Upper lobe of left lung (tissue), 6 donors: ENCODE results near the gene GAL. TPM values are rescaled to one million over a fixed set of nuclear protein-coding genes. Genes with fewer than 3 reads are reported as not detected.

Source experiments
- ATAC-seq, 2 donors: fragments of 200-7000 bp; cut with Tn5 transposase; one replicate each; pipeline ENCODE4 v1.9.1; 2022; ENCODE audit warnings: mild to moderate bottlenecking in 2 of 2, moderate library complexity in 2 of 2; ENCODE audit not compliant: low FRiP score in 2 of 2
- DNase-seq, 2 donors: peaks; one replicate each; pipeline ENCODE4 v3.0.0-alpha.2; 2019 to 2020
- H3K27ac ChIP-seq, 4 donors: fragments of 200-600 bp; sonication (generic); one replicate each; pipeline ENCODE4 v1.5.1; 2016 to 2019
- H3K27me3 ChIP-seq, 4 donors: fragments of 200-600 bp; sonication (generic); one replicate each; pipeline ENCODE4 v1.5.1; 2017 to 2019
- H3K36me3 ChIP-seq, 4 donors: fragments of 200-600 bp; sonication (generic); one replicate each; pipeline ENCODE4 v1.5.1; 2016 to 2019
- H3K4me1 ChIP-seq, 4 donors: fragments of 200-600 bp; sonication (generic); one replicate each; pipeline ENCODE4 v1.5.1; 2018 to 2019
- H3K4me3 ChIP-seq, 4 donors: fragments of 200-600 bp; sonication (generic); one replicate each; pipeline ENCODE4 v1.5.1; 2017 to 2019; ENCODE audit warnings: mild to moderate bottlenecking in 2 of 4, moderate library complexity in 1 of 4
- H3K9me3 ChIP-seq, 4 donors: fragments of 200-600 bp; sonication (generic); one replicate each; pipeline ENCODE4 v1.5.1; 2018 to 2019
- CTCF ChIP-seq, 6 experiments: fragments of 450-650 bp in 4 of 6; fragments of 200-600 bp in 2 of 6; sonication (generic) in 2 of 6; IDR thresholded peaks; one replicate each; pipeline ENCODE4 v1.5.1; 2016 to 2019; ENCODE audit warnings: antibody characterized with exemption in 6 of 6
- EP300 ChIP-seq, 4 donors: sonication (generic); formaldehyde crosslinking; IDR thresholded peaks; one replicate each; pipeline ENCODE4 v1.5.1; 2017; ENCODE audit warnings: antibody characterized with exemption in 4 of 4, control low read depth in 2 of 4
- POLR2A ChIP-seq, 4 donors: fragments of 450-650 bp; IDR thresholded peaks; one replicate each; pipeline ENCODE4 v1.5.1; 2016 to 2017; ENCODE audit warnings: antibody characterized with exemption in 4 of 4, mild to moderate bottlenecking in 2 of 4
- POLR2AphosphoS5 ChIP-seq, 2 donors: sonication (generic); formaldehyde crosslinking; IDR thresholded peaks; one replicate each; pipeline ENCODE4 v1.5.1; 2017; ENCODE audit warnings: antibody characterized with exemption in 2 of 2
- WGBS, 2 donors: methylation state at CpG; one replicate each; pipeline ENCODE4 v1.1.5; 2017 to 2018; 5-methylcytosine and 5-hydroxymethylcytosine counted together
- total RNA-seq, 6 donors: library from RNA; depleted of rRNA in 4 of 6; stranded (reverse); fragments of >200 nt in 4 of 6; gene quantifications; one replicate each; pipeline versions ENCODE4 v1.1.0 to v1.2.1, GENCODE V29; 2016 to 2021
- donor health status: DM: no; HTN: no; CAD: no; lungs with moderate emphysema.
- donor health status: DM: no; HTN: yes; CAD: no; lungs with severe emphysema.

Gene GAL
- total RNA-seq, 6 donors from 2014 or later = 0.54 TPM; not detected in 4

GRCh38 chr11:68663482-68664010 lies 20.8 kb upstream of the GAL start:
- Histone ChIP-seq H3K9me3 (no peaks in the 10 kb centered on the region), H3K27ac (no peak overlapping the region), H3K4me1 (peaks cover 0 to 4% (median 2%) of the 10 kb centered on the region in 4 donors), H3K4me3 (no peak overlapping the region), H3K36me3 (no peaks in the 10 kb centered on the region), H3K27me3 (no peaks in the 10 kb centered on the region)
- DNase-seq = no peak
- no peak for ATAC-seq
- 91 to 92% methylated on average over 18 of the region's 18 CpGs for WGBS, 2 donors
- no peak for TF ChIP-seq POLR2A (IDR thresholded peaks at IDR 0.05)

- Histone ChIP-seq H3K36me3 (no peaks in the 10 kb centered on the region), H3K4me1 (peaks cover 0 to 4% (median 1%) of the 10 kb centered on the region in 4 donors), H3K9me3 (no peaks in the 10 kb centered on the region), H3K4me3 (no peak overlapping the region), H3K27me3 (no peaks in the 10 kb centered on the region), H3K27ac (no peak overlapping the region)
- no peak for TF ChIP-seq POLR2AphosphoS5 (IDR thresholded peaks at IDR 0.05)
- TF ChIP-seq POLR2A (IDR thresholded peaks at IDR 0.05) = no peak
- TF ChIP-seq CTCF (IDR thresholded peaks at IDR 0.05) = no peak
- no peak for TF ChIP-seq EP300 (IDR thresholded peaks at IDR 0.05)
- 77 to 88% methylated on average over 9 of the region's 9 CpGs for WGBS, 2 donors
- DNase-seq (no peak), ATAC-seq (no peak)
Observed at GRCh38 chr11:68664141-68664540, 20.2 kb upstream of the GAL start.

GRCh38 chr11:68664906-68665305 lies 19.4 kb upstream of the GAL start:
- no peak for DNase-seq
- 94 to 96% methylated on average over 7 of the region's 7 CpGs for WGBS, 2 donors
- no peak for TF ChIP-seq POLR2A (IDR thresholded peaks at IDR 0.05)
- TF ChIP-seq POLR2AphosphoS5 (IDR thresholded peaks at IDR 0.05) = no peak
- no peak for TF ChIP-seq EP300 (IDR thresholded peaks at IDR 0.05)
- TF ChIP-seq CTCF (IDR thresholded peaks at IDR 0.05) = no peak

GRCh38 chr11:68665436-68665835 lies 18.9 kb upstream of the GAL start:
- TF ChIP-seq POLR2A (IDR thresholded peaks at IDR 0.05) (no peak), CTCF (IDR thresholded peaks at IDR 0.05) (no peak), POLR2AphosphoS5 (IDR thresholded peaks at IDR 0.05) (no peak), EP300 (IDR thresholded peaks at IDR 0.05) (no peak)
- Histone ChIP-seq H3K36me3 (no peaks in the 10 kb centered on the region), H3K4me1 (no peaks in the 10 kb centered on the region), H3K4me3 (no peak overlapping the region), H3K27ac (no peak overlapping the region), H3K9me3 (no peaks in the 10 kb centered on the region), H3K27me3 (no peaks in the 10 kb centered on the region)
- WGBS, 2 donors = 86 to 91% methylated on average over 16 of the region's 16 CpGs
- DNase-seq (no peak), ATAC-seq (no peak)

More at GRCh38 chr11:68664906-68665305, 19.4 kb upstream of the GAL start:
- H3K27ac ChIP-seq = no peak overlapping the region
- no peaks in the 10 kb centered on the region for H3K27me3 ChIP-seq
- H3K9me3 ChIP-seq = no peaks in the 10 kb centered on the region
- no peaks in the 10 kb centered on the region for H3K4me1 ChIP-seq
- no peak for ATAC-seq
- no peak overlapping the region for H3K4me3 ChIP-seq
- H3K36me3 ChIP-seq = no peaks in the 10 kb centered on the region

- DNase-seq (no peak), ATAC-seq (no peak)
- Histone ChIP-seq H3K4me3 (no peak overlapping the region), H3K36me3 (no peaks in the 10 kb centered on the region), H3K4me1 (no peaks in the 10 kb centered on the region), H3K27me3 (no peaks in the 10 kb centered on the region), H3K9me3 (no peaks in the 10 kb centered on the region), H3K27ac (no peak overlapping the region)
- WGBS, 2 donors = 43 to 83% methylated on average over 3 to 13 of the region's 15 CpGs
- TF ChIP-seq EP300 (IDR thresholded peaks at IDR 0.05) (no peak), POLR2A (IDR thresholded peaks at IDR 0.05) (no peak), CTCF (IDR thresholded peaks at IDR 0.05) (no peak), POLR2AphosphoS5 (IDR thresholded peaks at IDR 0.05) (no peak)
Observed at GRCh38 chr11:68666849-68667248, 17.5 kb upstream of the GAL start.
